H1 (cell line): ENCODE measurements around the gene PPARA.

Experiments
- ATF2 ChIP-seq: IDR thresholded peaks from 2 replicates; pipeline ENCODE4 v1.6.1; 2012; ENCODE audit warnings: low read length, inconsistent platforms
- CTCF ChIP-seq, 3 experiments: IDR thresholded peaks; 1 replicate in 2 of 3; 2 replicates in 1 of 3; pipeline versions ENCODE4 v1.5.1 to v1.6.1; 2011; ENCODE audit warnings: low read length in 3 of 3, mild to moderate bottlenecking in 3 of 3, inconsistent platforms in 2 of 3, low read depth in 1 of 3, moderate library complexity in 1 of 3; ENCODE audit not compliant: insufficient read depth in 1 of 3; ENCODE audit errors: control extremely low read depth in 1 of 3
- POLR2A ChIP-seq, 2 experiments: IDR thresholded peaks; 1 replicate in 1 of 2; 2 replicates in 1 of 2; pipeline ENCODE4 v1.6.1; 2011; ENCODE audit warnings: low read depth in 2 of 2, low read length in 2 of 2, mild to moderate bottlenecking in 2 of 2; ENCODE audit errors: control extremely low read depth in 1 of 2
- POLR2AphosphoS5 ChIP-seq: IDR thresholded peaks from 2 replicates; pipeline ENCODE4 v1.6.1; 2011; ENCODE audit warnings: low read depth, low read length
- RAD21 ChIP-seq, 2 experiments: IDR thresholded peaks in 1 of 2; conservative IDR thresholded peaks in 1 of 2; 2 replicates each; pipeline ENCODE4 v1.6.1; 2011; ENCODE audit warnings: low read depth in 2 of 2, low read length in 2 of 2, improper control_type of control experiment in 1 of 2, inconsistent platforms in 1 of 2, mild to moderate bottlenecking in 1 of 2, moderate library complexity in 1 of 2
- SP1 ChIP-seq: IDR thresholded peaks from 2 replicates; pipeline ENCODE4 v1.6.1; 2011; ENCODE audit warnings: low read depth, low read length

GRCh38 chr22:46237453-46238124 lies 87.3 kb downstream of the PPARA start:
- TF ChIP-seq CTCF (IDR thresholded peaks at IDR 0.05; ENCODE audit: control extremely low read depth in 1 of 3, insufficient read depth in 1 of 3, low read depth in 1 of 3, low read length in 3 of 3) (no peak), POLR2A (IDR thresholded peaks at IDR 0.05; ENCODE audit: control extremely low read depth in 1 of 2, low read depth in 2 of 2, low read length in 2 of 2) (no peak), RAD21 (IDR thresholded peaks at IDR 0.05 in 1 of 2, conservative IDR thresholded peaks at IDR 0.05 in 1 of 2; ENCODE audit: low read depth in 2 of 2, low read length in 2 of 2) (no peak), SP1 (no peak), POLR2AphosphoS5 (no peak), ATF2 (no peak)
